Stomach (tissue), 4 donors: ENCODE data around the gene PLLP.

Experiments used
- CTCF ChIP-seq, 7 experiments: fragments of 450-650 bp in 4 of 7; fragments of 200-600 bp in 3 of 7; sonication (generic) in 3 of 7; IDR thresholded peaks; one replicate each; pipeline ENCODE4 v1.5.1; 2016 to 2019; ENCODE audit warnings: antibody characterized with exemption in 7 of 7, control low read depth in 2 of 7, mild to moderate bottlenecking in 1 of 7
- EP300 ChIP-seq: sonication (generic); formaldehyde crosslinking; IDR thresholded peaks from one replicate; pipeline ENCODE4 v1.6.1; 2017; ENCODE audit warnings: antibody characterized with exemption
- POLR2A ChIP-seq, 4 donors: fragments of 450-650 bp; IDR thresholded peaks; one replicate each; pipeline ENCODE4 v1.6.1; 2016; ENCODE audit warnings: antibody characterized with exemption in 4 of 4, control low read depth in 2 of 4, mild to moderate bottlenecking in 1 of 4, moderate library complexity in 1 of 4
- POLR2AphosphoS5 ChIP-seq, 3 donors: sonication (generic); formaldehyde crosslinking; IDR thresholded peaks; one replicate each; pipeline ENCODE4 v1.6.1; 2016; ENCODE audit warnings: antibody characterized with exemption in 3 of 3

GRCh38 chr16:57260294-57260929 is 24.1 kb downstream of the PLLP start:
- TF ChIP-seq CTCF (IDR thresholded peaks at IDR 0.05): no peak
- TF ChIP-seq POLR2AphosphoS5 (IDR thresholded peaks at IDR 0.05): no peak
- no peak for TF ChIP-seq POLR2A (IDR thresholded peaks at IDR 0.05)
- no peak for TF ChIP-seq EP300
